BE2C (cell line): Measurements from ENCODE around the gene RGS11.

Experiments
- DNase-seq: peaks from one replicate; pipeline ENCODE4 v3.0.0-alpha.2; 2020
- H3K27me3 ChIP-seq: fragments of 250-450 bp; sonication (Bioruptor Pico); 2 replicates; pipeline ENCODE4 v1.5.1; 2020; ENCODE audit warnings: mild to moderate bottlenecking
- H3K36me3 ChIP-seq: fragments of 250-450 bp; sonication (Bioruptor Pico); 2 replicates; pipeline ENCODE4 v1.5.1; 2020; ENCODE audit warnings: mild to moderate bottlenecking
- H3K4me1 ChIP-seq: fragments of 250-450 bp; sonication (Bioruptor Pico); 2 replicates; pipeline ENCODE4 v1.5.1; 2020
- H3K4me3 ChIP-seq: 2 replicates; pipeline ENCODE4 v1.5.1; 2011; ENCODE audit warnings: low read depth, low read length
- H3K9me3 ChIP-seq: fragments of 250-450 bp; sonication (Bioruptor Pico); 2 replicates; pipeline ENCODE4 v1.5.1; 2020
- CTCF ChIP-seq: IDR thresholded peaks from 2 replicates; pipeline ENCODE4 v1.5.1; 2012; ENCODE audit warnings: mild to moderate bottlenecking, low read depth, low read length

RGS11 gene

GRCh38 chr16:282491-282890 is 6.7 kb upstream of the RGS11 start:
- H3K4me3 ChIP-seq, result peak overlapping the region; percentile 54; the same call in 1 of the 2 replicates
- peaks cover 19% of the 10 kb centered on the region for H3K36me3 ChIP-seq
- H3K27me3 ChIP-seq, result peaks cover 4% of the 10 kb centered on the region; the same call in 1 of the 2 replicates
- no peak for DNase-seq
- H3K9me3 ChIP-seq, result no peaks in the 10 kb centered on the region
- H3K4me1 ChIP-seq, result no peaks in the 10 kb centered on the region
- no peak for TF ChIP-seq CTCF

- Histone ChIP-seq H3K27me3 (peaks cover 4% of the 10 kb centered on the region; the same call in 1 of the 2 replicates), H3K4me3 (peak overlapping the region; percentile 53; the same call in 1 of the 2 replicates), H3K36me3 (peaks cover 12% of the 10 kb centered on the region), H3K9me3 (no peaks in the 10 kb centered on the region), H3K4me1 (no peaks in the 10 kb centered on the region)
- peak; percentile 13 for DNase-seq
- TF ChIP-seq CTCF, result no peak
Observed at GRCh38 chr16:281660-282255, 6.0 kb upstream of the RGS11 start.

- peak overlapping the region; percentile 53 for H3K4me3 ChIP-seq
- no peak for TF ChIP-seq CTCF
- peaks cover 4% of the 10 kb centered on the region; the same call in 1 of the 2 replicates for H3K27me3 ChIP-seq
- H3K36me3 ChIP-seq, result peaks cover 7% of the 10 kb centered on the region
- no peaks in the 10 kb centered on the region for H3K4me1 ChIP-seq
- no peaks in the 10 kb centered on the region for H3K9me3 ChIP-seq
- DNase-seq, result no peak
Observed at GRCh38 chr16:280991-281659, 5.4 kb upstream of the RGS11 start.

GRCh38 chr16:280552-280951 is 4.8 kb upstream of the RGS11 start, which contains the start of gene ARHGDIG:
TSS of gene ARHGDIG (plus strand) at chr16:280591. CDS start at chr16:280681, 90 bp downstream.
- no peak for TF ChIP-seq CTCF
- Histone ChIP-seq H3K36me3 (peaks cover 7% of the 10 kb centered on the region), H3K9me3 (no peaks in the 10 kb centered on the region), H3K4me1 (no peaks in the 10 kb centered on the region), H3K27me3 (peaks cover 4% of the 10 kb centered on the region; the same call in 1 of the 2 replicates), H3K4me3 (peak within 1 kb of the TSS; percentile 53)
- DNase-seq, result peak; percentile 32

- DNase-seq, result peak; percentile 37
- peaks cover 8% of the 10 kb centered on the region for H3K27me3 ChIP-seq
- H3K4me1 ChIP-seq, result no peaks in the 10 kb centered on the region
- TF ChIP-seq CTCF, result no peak
- H3K4me3 ChIP-seq, result peak overlapping the region; percentile 33
- peaks cover 6% of the 10 kb centered on the region for H3K36me3 ChIP-seq
- no peaks in the 10 kb centered on the region for H3K9me3 ChIP-seq
Observed at GRCh38 chr16:280005-280460, 4.3 kb upstream of the RGS11 start.

- TF ChIP-seq CTCF, result no peak
- no peaks in the 10 kb centered on the region for H3K9me3 ChIP-seq
- H3K27me3 ChIP-seq, result peaks cover 10% of the 10 kb centered on the region
- peaks cover 1% of the 10 kb centered on the region for H3K36me3 ChIP-seq
- H3K4me3 ChIP-seq, result no peak overlapping the region; the same call in 1 of the 2 replicates
- peak; percentile 11 for DNase-seq
- no peaks in the 10 kb centered on the region for H3K4me1 ChIP-seq
Observed at GRCh38 chr16:279531-279930, 3.8 kb upstream of the RGS11 start.
